ENCODE data around the gene PRRG1.
"Not testable (repeated sequence)": the region's sequence is repeated elsewhere in the genome, so short reads cannot be mapped to it uniquely, and the experiment has no call there.

Gene PRRG1

GRCh38 chrX:37476571-37477170 is 127.5 kb downstream of the PRRG1 start:
- DNase-seq: no peak

- not testable (repeated sequence) for DNase-seq
These were observed 135.2 kb downstream of the PRRG1 start for GRCh38 chrX:37484335-37484734.

- DNase-seq: no peak
These were observed 136.3 kb downstream of the PRRG1 start for GRCh38 chrX:37485429-37485828.

- DNase-seq: no peak
These were observed 138.1 kb downstream of the PRRG1 start for GRCh38 chrX:37487271-37487670.

DNA sequence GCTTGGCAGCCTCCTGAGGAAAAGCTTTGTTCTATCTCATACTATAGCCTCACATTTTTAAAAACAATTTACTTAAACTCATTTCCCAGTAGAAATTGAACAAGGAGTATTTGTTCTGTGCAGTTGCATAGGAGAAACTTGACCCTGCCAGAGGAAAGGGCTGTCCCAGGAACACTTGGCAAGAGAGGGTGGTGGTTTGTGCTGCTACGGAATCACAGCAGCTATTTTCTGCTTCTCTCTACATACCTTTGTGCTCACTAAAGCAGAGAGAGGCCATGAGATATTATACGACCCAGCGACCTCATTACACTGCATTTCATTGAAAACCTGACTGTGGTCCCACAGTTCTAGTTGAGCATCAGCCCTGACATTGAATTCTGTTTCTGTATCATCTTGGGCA is 139.2 kb downstream of the PRRG1 start:
- DNase-seq: no peak

GRCh38 chrX:37491686-37492085 is 142.5 kb downstream of the PRRG1 start:
- no peak for DNase-seq

DNA sequence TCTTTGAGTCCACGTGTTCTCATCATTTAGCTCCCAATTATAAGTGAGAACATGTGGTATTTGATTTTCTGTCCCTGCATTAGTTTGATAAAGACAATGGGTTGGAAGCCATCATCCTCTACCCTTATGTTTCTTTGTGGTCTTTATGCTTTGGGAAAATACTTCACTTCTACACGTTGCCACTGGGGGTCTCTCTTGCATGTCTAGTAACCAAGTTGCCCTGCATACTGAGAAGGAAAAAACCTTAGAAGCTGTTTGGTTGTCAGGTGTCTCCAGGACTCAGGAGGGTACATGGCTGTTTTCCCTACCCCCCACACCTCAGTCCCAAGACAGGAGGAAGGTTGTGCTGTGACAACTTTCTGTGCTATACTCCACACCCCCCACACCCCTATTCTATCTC is 146.6 kb downstream of the PRRG1 start:
- not testable (repeated sequence) for DNase-seq

DNA sequence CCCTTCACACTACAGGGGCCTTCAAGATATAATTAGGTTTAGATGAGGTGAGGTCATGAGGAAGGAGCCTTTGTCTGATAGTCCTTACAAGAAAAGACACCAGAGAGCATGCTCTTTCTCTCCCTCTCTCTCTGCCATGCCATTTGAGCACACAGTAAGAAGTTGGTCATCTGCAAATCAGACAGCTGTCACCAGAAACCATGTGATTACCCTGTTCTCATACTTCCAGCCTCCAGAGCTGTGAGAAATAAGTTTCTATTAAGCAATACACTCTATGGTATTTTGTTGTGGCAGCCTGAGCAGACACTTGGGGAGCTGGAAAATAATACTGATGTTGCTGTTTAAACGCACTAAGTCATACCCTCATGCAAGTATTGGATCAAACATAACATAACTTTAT is 148.0 kb downstream of the PRRG1 start:
- DNase-seq: not testable (repeated sequence)

DNA sequence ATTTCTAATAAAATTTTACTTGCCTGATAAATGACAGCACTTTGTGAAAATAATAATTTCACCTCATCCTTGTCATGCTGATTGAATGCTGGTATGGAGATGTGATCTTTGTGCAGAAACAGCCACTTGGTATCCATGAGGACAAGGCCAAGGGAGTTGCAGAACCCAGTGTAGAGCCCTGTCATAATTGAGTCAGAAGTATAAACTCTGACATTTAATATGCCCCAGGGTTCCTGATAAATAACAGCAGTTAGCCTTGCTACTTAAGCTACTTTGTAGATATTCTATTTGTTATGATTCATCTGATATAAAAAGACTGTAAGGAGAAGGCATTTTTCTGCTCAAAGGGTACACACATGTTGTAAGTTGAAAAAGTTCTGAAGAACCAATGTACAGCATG is 149.2 kb downstream of the PRRG1 start:
- DNase-seq: not testable (repeated sequence)

GRCh38 chrX:37499649-37500048 is 150.5 kb downstream of the PRRG1 start:
- DNase-seq: not testable (repeated sequence)

DNA sequence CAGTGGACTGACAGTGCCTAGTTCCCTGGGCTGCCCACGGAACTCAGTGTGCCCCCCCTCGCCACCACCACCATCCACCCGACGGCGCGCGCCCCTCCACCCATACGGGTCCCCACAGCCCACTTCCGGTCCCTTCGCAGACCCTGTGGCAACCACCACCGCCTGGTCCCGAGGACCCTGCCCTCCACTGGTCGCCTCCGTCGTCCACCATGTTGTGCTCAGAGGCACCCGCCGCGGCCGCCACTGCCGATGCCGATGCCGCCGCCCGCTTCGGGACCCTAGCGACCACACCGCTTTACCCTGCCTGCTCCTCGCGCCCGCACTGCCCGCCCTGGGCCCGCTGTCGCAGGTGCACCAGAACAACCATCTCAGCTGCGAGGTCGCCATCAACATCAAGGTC is 155.8 kb downstream of the PRRG1 start:
- DNase-seq: no peak
